Left lung (tissue), 10 donors: Measurements from ENCODE around the gene MAP3K14. TPM values are rescaled to one million over a fixed set of nuclear protein-coding genes. Genes with fewer than 3 reads are reported as not detected.

ENCODE experiments used
- ATAC-seq: fragments of 200-7000 bp; cut with Tn5 transposase; one replicate; pipeline ENCODE4 v1.9.1; 2020; ENCODE audit warnings: moderate library complexity
- DNase-seq, 4 donors: peaks; one replicate each; pipeline ENCODE4 v3.0.0-alpha.2; 2013 to 2020
- H3K27ac ChIP-seq, 2 donors: fragments of 200-600 bp; sonication (generic) in 1 of 2; one replicate each; pipeline versions ENCODE4 v1.5.0 to v1.8.0; 2020 to 2021
- H3K27me3 ChIP-seq, 2 donors: fragments of 200-600 bp; sonication (generic) in 1 of 2; one replicate each; pipeline versions ENCODE4 v1.5.0 to v1.8.0; 2020 to 2021
- H3K36me3 ChIP-seq, 2 donors: fragments of 200-600 bp; sonication (generic) in 1 of 2; one replicate each; pipeline versions ENCODE4 v1.5.0 to v1.8.0; 2020 to 2021
- H3K4me1 ChIP-seq, 2 donors: fragments of 200-600 bp; one replicate each; pipeline ENCODE4 v1.8.0; 2021
- H3K4me3 ChIP-seq, 2 donors: fragments of 200-600 bp; sonication (generic) in 1 of 2; one replicate each; pipeline versions ENCODE4 v1.5.0 to v1.8.0; 2020 to 2021; ENCODE audit warnings: mild to moderate bottlenecking in 1 of 2
- H3K9me3 ChIP-seq, 2 donors: fragments of 200-600 bp; sonication (generic) in 1 of 2; one replicate each; pipeline versions ENCODE4 v1.5.0 to v1.8.0; 2020 to 2021
- CTCF ChIP-seq, 2 donors: fragments of 200-600 bp; sonication (generic) in 1 of 2; IDR thresholded peaks; one replicate each; pipeline versions ENCODE4 v1.5.0 to v1.8.0; 2021; ENCODE audit warnings: antibody characterized with exemption in 2 of 2
- intact Hi-C, 2 donors: fragments of 100-400 bp; cut with DNase I; formaldehyde crosslinking; loops; one replicate each; pipeline versions ENCODE4 v1.11.2 to v1.14.2; 2022
- polyA plus RNA-seq, 6 donors: library from polyadenylated mRNA; unstranded; fragments of 120-200 nt; gene quantifications; one replicate each; pipeline ENCODE4 v1.2.1, GENCODE V29; 2013; ENCODE audit not compliant: insufficient read length in 6 of 6
- total RNA-seq, 2 donors: library from RNA; stranded (reverse); fragmentation: NEBNext Ultra II Directional; extraction: Animal tissue kit (Norgen Biotek cat#: 25700); gene quantifications; one replicate each; pipeline ENCODE4 v1.2.1, GENCODE V29; 2021
- donor health status: DM: no; HTN: yes; CAD: no.
- donor health status: DM: no; HTN: no; CAD: no.

The MAP3K14 gene
- total and polyA plus RNA-seq, 8 donors = 6.3 to 13.1 (median 7.7) TPM

GRCh38 chr17:45312477-45313420, 4.1 kb downstream of the MAP3K14 start:
- ATAC-seq (no peak), DNase-seq (no peak)
- Histone ChIP-seq H3K4me1 (peaks cover 50 to 89% of the 10 kb centered on the region in 2 donors), H3K27ac (peak overlapping the region; percentile 76 to 88), H3K36me3 (peaks cover 0 to 6% of the 10 kb centered on the region in 2 donors), H3K27me3 (no peaks in the 10 kb centered on the region), H3K9me3 (no peaks in the 10 kb centered on the region), H3K4me3 (no peak overlapping the region)
- no peak for TF ChIP-seq CTCF (IDR thresholded peaks at IDR 0.05)
- intact Hi-C loops = no loop called here

- Histone ChIP-seq H3K27ac (peak overlapping the region; percentile 76 to 88), H3K4me3 (peak overlapping the region in 1 of 2 donors; percentile 0), H3K27me3 (no peaks in the 10 kb centered on the region), H3K9me3 (no peaks in the 10 kb centered on the region), H3K4me1 (peaks cover 57 to 94% of the 10 kb centered on the region in 2 donors), H3K36me3 (peaks cover 0 to 6% of the 10 kb centered on the region in 2 donors)
- peak; percentile 49 for ATAC-seq
- TF ChIP-seq CTCF (IDR thresholded peaks at IDR 0.05) = no peak
- intact Hi-C loops = no loop called here
- DNase-seq = peak in 1 of 4 donors; percentile 83
These were observed 4.9 kb downstream of the MAP3K14 start for GRCh38 chr17:45311760-45312476.

GRCh38 chr17:45311401-45311759, 5.4 kb downstream of the MAP3K14 start:
- Histone ChIP-seq H3K27ac (peak overlapping the region; percentile 76 to 88), H3K4me1 (peaks cover 62 to 99% of the 10 kb centered on the region in 2 donors), H3K36me3 (peaks cover 0 to 6% of the 10 kb centered on the region in 2 donors), H3K9me3 (no peaks in the 10 kb centered on the region), H3K27me3 (no peaks in the 10 kb centered on the region), H3K4me3 (no peak overlapping the region)
- ATAC-seq = no peak
- intact Hi-C loops = no loop called here
- DNase-seq = no peak
- TF ChIP-seq CTCF (IDR thresholded peaks at IDR 0.05) = no peak

GRCh38 chr17:45310380-45311324, 6.2 kb downstream of the MAP3K14 start:
- Histone ChIP-seq H3K27ac (peak overlapping the region; percentile 76 to 88), H3K9me3 (no peaks in the 10 kb centered on the region), H3K36me3 (peaks cover 0 to 6% of the 10 kb centered on the region in 2 donors), H3K27me3 (no peaks in the 10 kb centered on the region), H3K4me3 (no peak overlapping the region), H3K4me1 (peaks cover 69 to 100% of the 10 kb centered on the region in 2 donors)
- ATAC-seq (peak; percentile 58), DNase-seq (peak in 2 of 4 donors; percentile 46 to 67)
- intact Hi-C loops = no loop called here
- TF ChIP-seq CTCF (IDR thresholded peaks at IDR 0.05) = no peak
